GM21423 (cell line): ENCODE measurements around the gene ARSG.
"Not testable (repeated sequence)": the region's sequence is repeated elsewhere in the genome, so short reads cannot be mapped to it uniquely, and the experiment has no call there.

ENCODE experiments used
- ATAC-seq: cut with Tn5 transposase; IDR thresholded peaks from one replicate; pipeline ENCODE4 v1.9.1; 2021; ENCODE audit warnings: mild to moderate bottlenecking, moderate library complexity; ENCODE audit not compliant: unreplicated experiment

The ARSG gene

GRCh38 chr17:68365469-68365868, 74.2 kb downstream of the ARSG start:
- ATAC-seq, result no peak

DNA sequence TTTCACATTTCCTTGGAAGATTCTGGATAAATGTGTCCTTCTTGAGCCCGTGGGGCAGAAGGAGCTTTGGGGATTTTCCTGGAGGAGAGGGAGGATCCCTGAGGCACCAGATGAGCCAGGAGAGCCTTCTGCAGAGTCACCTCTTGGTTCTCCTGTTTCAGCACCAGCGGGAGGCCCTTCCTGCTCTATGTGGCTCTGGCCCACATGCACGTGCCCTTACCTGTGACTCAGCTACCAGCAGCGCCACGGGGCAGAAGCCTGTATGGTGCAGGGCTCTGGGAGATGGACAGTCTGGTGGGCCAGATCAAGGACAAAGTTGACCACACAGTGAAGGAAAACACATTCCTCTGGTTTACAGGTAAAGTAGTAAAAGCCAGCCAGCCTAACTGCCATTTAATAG, 77.1 kb downstream of the ARSG start:
- ATAC-seq, result no peak

- ATAC-seq, result no peak
Measured at GRCh38 chr17:68375566-68375965, 84.3 kb downstream of the ARSG start.

DNA sequence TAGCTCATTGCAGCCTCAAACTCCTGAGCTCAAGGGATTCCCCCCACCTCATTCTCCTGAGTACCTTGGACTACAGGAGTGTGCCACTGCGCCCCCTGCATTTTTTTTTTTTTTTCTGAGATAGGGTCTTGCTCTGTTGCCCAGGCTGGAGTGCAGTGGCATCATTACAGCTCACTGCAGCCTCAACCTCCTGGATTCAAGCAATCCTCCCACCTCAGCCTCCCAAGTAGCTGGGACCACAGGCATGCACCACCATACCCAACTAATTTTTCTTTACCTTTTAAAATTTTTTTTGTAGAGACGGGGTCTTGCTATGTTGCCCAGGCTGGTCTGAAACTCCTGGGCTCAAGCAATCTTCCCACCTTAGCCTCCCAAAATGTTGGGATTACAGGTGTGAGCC, 84.9 kb downstream of the ARSG start:
- not testable (repeated sequence) for ATAC-seq

GRCh38 chr17:68377771-68378267, 86.5 kb downstream of the ARSG start:
- ATAC-seq, result no peak

GRCh38 chr17:68378268-68379176, 87.2 kb downstream of the ARSG start:
- ATAC-seq, result no peak

- ATAC-seq, result no peak
Measured at GRCh38 chr17:68379177-68379510, 87.8 kb downstream of the ARSG start.

- ATAC-seq, result no peak
Measured at GRCh38 chr17:68379692-68380677, 88.7 kb downstream of the ARSG start.

- no peak for ATAC-seq
Measured at GRCh38 chr17:68381076-68381900, 90.0 kb downstream of the ARSG start.

DNA sequence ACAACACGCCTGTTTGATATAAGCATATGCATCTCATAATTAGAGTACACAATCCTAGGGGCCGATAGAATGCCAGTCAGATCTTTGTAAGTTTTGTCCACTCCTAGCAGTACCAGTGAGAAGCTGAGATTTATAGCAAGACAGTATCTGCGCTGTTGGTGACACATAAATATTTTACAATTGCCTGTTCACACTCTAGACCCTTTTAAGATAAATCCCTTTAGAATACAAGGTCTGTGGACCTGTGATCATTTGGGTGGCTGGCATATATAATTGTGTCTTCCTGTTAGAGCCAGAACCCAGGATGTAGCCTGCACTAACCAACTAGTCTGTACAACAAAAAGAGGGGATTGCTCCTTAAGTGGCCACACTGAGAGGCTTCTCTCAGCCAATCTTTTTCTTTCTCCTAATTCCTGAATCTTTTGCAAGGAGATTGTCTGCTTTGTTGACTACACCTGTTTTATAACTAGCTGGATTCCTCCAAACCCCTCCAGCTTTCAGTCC, 91.3 kb downstream of the ARSG start:
- no peak for ATAC-seq

- no peak for ATAC-seq
Measured at GRCh38 chr17:68383120-68383442, 91.8 kb downstream of the ARSG start.

GRCh38 chr17:68383443-68384321, 92.4 kb downstream of the ARSG start:
- no peak for ATAC-seq

GRCh38 chr17:68384471-68384870, 93.2 kb downstream of the ARSG start:
- no peak for ATAC-seq

GRCh38 chr17:68384941-68385340, 93.6 kb downstream of the ARSG start:
- no peak for ATAC-seq

DNA sequence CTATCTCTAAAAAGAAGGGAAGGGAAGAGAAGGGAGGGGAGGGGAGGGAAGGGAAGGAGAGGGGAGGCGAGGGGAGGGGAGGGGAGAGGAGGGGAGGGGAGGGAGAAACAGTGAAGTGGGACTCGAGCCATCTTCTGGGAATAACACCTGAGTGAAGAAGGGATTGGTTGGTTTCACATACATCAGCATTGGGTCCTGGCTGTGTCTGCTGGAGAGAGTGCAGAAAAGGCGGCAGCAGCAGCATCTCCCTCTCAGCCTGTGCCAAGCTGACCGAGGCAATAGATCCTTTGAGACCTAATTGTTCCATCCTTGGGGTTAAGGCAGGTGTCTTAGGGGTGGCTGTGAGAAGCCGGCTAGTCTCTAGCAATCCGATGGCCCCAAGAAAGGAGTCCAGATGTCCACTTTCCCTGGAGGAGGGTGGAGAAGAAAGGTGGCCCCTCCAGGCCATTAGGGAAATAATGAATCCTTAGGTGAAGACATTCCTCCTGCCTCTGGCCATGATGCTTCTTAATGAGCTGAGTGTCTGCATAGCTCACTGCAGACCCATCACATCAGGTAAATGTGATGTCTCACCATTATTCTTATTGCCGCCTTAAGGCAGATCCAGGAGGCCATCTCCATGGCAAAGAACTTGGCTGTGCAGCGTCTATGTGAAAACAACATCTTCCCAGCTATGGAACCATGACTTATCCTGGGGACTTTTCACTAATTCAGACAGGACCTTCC, 94.4 kb downstream of the ARSG start:
- no peak for ATAC-seq

- no peak for ATAC-seq
Measured at GRCh38 chr17:68387435-68388218, 96.3 kb downstream of the ARSG start.

DNA sequence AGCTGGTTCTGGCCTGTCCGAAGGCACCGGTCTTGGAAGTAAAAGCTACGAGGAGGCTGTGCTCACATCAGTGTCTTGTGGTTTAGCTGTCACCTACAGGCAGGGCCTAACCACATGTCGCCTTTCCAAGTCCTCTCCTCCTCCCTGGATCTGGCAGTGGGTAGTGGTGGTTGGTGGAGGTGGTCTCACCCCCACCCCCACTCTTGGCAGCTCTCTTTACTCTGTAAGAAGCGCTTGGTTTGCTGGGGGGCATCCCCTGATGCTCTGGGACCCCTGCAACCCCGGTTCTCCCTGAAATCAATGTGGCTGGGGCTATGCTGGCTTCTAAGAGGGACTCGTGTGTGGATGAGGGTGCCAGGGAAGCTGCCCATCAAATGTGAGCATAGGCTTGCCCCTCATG, 97.7 kb downstream of the ARSG start:
- ATAC-seq, result no peak

- ATAC-seq, result no peak
Measured at GRCh38 chr17:68390888-68391545, 99.7 kb downstream of the ARSG start.
